Chondrocyte (in vitro differentiated cells): Measurements from ENCODE around the gene MTA3. TPM values are rescaled to one million over a fixed set of nuclear protein-coding genes. Genes with fewer than 3 reads are reported as not detected.

Experiments used
- DNase-seq: peaks from one replicate; pipeline ENCODE4 v3.0.0; 2021; ENCODE audit warnings: mixed read lengths, low spot score
- H3K27ac Mint-ChIP-seq: one replicate; pipeline ENCODE4 v1.8.0; 2021; ENCODE audit warnings: mild to moderate bottlenecking, moderate library complexity, mixed read lengths; ENCODE audit not compliant: unreplicated experiment
- H3K27me3 Mint-ChIP-seq: 2 replicates; pipeline ENCODE4 v1.8.0; 2021; ENCODE audit warnings: low read depth, mixed read lengths
- H3K36me3 Mint-ChIP-seq: 2 replicates; pipeline ENCODE4 v1.8.0; 2021; ENCODE audit warnings: low read depth, mixed read lengths
- H3K4me1 Mint-ChIP-seq: 2 replicates; pipeline ENCODE4 v1.8.0; 2021; ENCODE audit warnings: low read depth, mild to moderate bottlenecking, mixed read lengths
- H3K4me3 Mint-ChIP-seq: one replicate; pipeline ENCODE4 v1.8.0; 2021; ENCODE audit warnings: mild to moderate bottlenecking, moderate library complexity, mixed read lengths; ENCODE audit not compliant: unreplicated experiment
- H3K9me3 Mint-ChIP-seq: 2 replicates; pipeline ENCODE4 v1.8.0; 2021; ENCODE audit warnings: low read depth, mixed read lengths
- CTCF ChIP-seq: fragments of 200-600 bp; sonication (generic); IDR thresholded peaks from 2 replicates; pipeline ENCODE4 v1.5.0; 2021; ENCODE audit warnings: antibody characterized with exemption, mild to moderate bottlenecking, moderate library complexity
- total RNA-seq: library from RNA; stranded (reverse); gene quantifications from 3 replicates; pipeline ENCODE4 v1.2.1, GENCODE V29; 2021

MTA3 gene
- total RNA-seq, 1 donor from 2014 or later = 39.3 TPM

GRCh38 chr2:42547446-42548295, 20.8 kb upstream of the MTA3 start:
- Mint-ChIP-seq H3K4me1 (no peaks in the 10 kb centered on the region), H3K9me3 (no peaks in the 10 kb centered on the region), H3K27me3 (no peaks in the 10 kb centered on the region), H3K27ac (no peak overlapping the region), H3K4me3 (no peak overlapping the region), H3K36me3 (no peaks in the 10 kb centered on the region)
- DNase-seq = no peak
- no peak for TF ChIP-seq CTCF

GRCh38 chr2:42550870-42551269, 17.6 kb upstream of the MTA3 start:
- Mint-ChIP-seq H3K4me3 (no peak overlapping the region), H3K9me3 (no peaks in the 10 kb centered on the region), H3K27me3 (peaks cover 2% of the 10 kb centered on the region), H3K36me3 (no peaks in the 10 kb centered on the region), H3K27ac (no peak overlapping the region), H3K4me1 (no peaks in the 10 kb centered on the region)
- TF ChIP-seq CTCF = no peak
- DNase-seq = no peak

- Mint-ChIP-seq H3K9me3 (no peaks in the 10 kb centered on the region), H3K27ac (no peak overlapping the region), H3K36me3 (no peaks in the 10 kb centered on the region), H3K4me3 (no peak overlapping the region), H3K27me3 (peaks cover 2% of the 10 kb centered on the region), H3K4me1 (no peaks in the 10 kb centered on the region)
- TF ChIP-seq CTCF = no peak
- DNase-seq = no peak
These were observed 14.0 kb upstream of the MTA3 start for GRCh38 chr2:42554392-42554791.

- TF ChIP-seq CTCF = no peak
- Mint-ChIP-seq H3K4me3 (no peak overlapping the region), H3K9me3 (no peaks in the 10 kb centered on the region), H3K36me3 (no peaks in the 10 kb centered on the region), H3K4me1 (no peaks in the 10 kb centered on the region), H3K27me3 (peaks cover 2% of the 10 kb centered on the region), H3K27ac (no peak overlapping the region)
- no peak for DNase-seq
These were observed 12.0 kb upstream of the MTA3 start for GRCh38 chr2:42556315-42556890.

- Mint-ChIP-seq H3K9me3 (no peaks in the 10 kb centered on the region), H3K27ac (no peak overlapping the region), H3K27me3 (peaks cover 2% of the 10 kb centered on the region), H3K4me3 (no peak overlapping the region), H3K4me1 (no peaks in the 10 kb centered on the region), H3K36me3 (no peaks in the 10 kb centered on the region)
- no peak for DNase-seq
- TF ChIP-seq CTCF = no peak
These were observed 11.1 kb upstream of the MTA3 start for GRCh38 chr2:42557306-42557705.
